Smooth muscle cell (in vitro differentiated cells): Measurements from ENCODE around the gene AIPL1. TPM values are rescaled to one million over a fixed set of nuclear protein-coding genes. Genes with fewer than 3 reads are reported as not detected.

Experiments used
- DNase-seq: peaks from one replicate; lab custom pipeline; 2025; ENCODE audit not compliant: unreplicated experiment; lab: John Stamatoyannopoulos, UW
- H2AFZ ChIP-seq: fragments of 200-600 bp; sonication (generic); 2 replicates; pipeline ENCODE4 v1.6.0; 2016; ENCODE audit warnings: antibody characterized with exemption, low read depth, mild to moderate bottlenecking
- H3F3A ChIP-seq: fragments of 200-600 bp; sonication (generic); 2 replicates; pipeline ENCODE4 v1.6.0; 2017; ENCODE audit warnings: antibody characterized with exemption, low read depth
- H3K27ac ChIP-seq: fragments of 200-600 bp; sonication (generic); 2 replicates; pipeline ENCODE4 v1.5.1; 2016; ENCODE audit warnings: low read depth, mild to moderate bottlenecking
- H3K27me3 ChIP-seq: fragments of 200-600 bp; sonication (generic); 2 replicates; pipeline ENCODE4 v1.6.1; 2016; ENCODE audit warnings: low read depth, mild to moderate bottlenecking
- H3K36me3 ChIP-seq: fragments of 200-600 bp; sonication (generic); 2 replicates; pipeline ENCODE4 v1.5.1; 2016; ENCODE audit warnings: low read depth
- H3K4me1 ChIP-seq: fragments of 200-600 bp; sonication (generic); 2 replicates; pipeline ENCODE4 v1.5.1; 2016; ENCODE audit warnings: low read depth
- H3K4me2 ChIP-seq: fragments of 200-600 bp; sonication (generic); 2 replicates; pipeline ENCODE4 v1.6.0; 2016; ENCODE audit warnings: mild to moderate bottlenecking
- H3K4me3 ChIP-seq: fragments of 200-600 bp; sonication (generic); 2 replicates; pipeline ENCODE4 v1.5.1; 2016; ENCODE audit warnings: mild to moderate bottlenecking
- H3K79me2 ChIP-seq: fragments of 200-600 bp; sonication (generic); 2 replicates; pipeline ENCODE4 v1.6.0; 2016; ENCODE audit warnings: low read depth, mild to moderate bottlenecking
- H3K9ac ChIP-seq: fragments of 200-600 bp; sonication (generic); 2 replicates; pipeline ENCODE4 v1.6.0; 2016; ENCODE audit warnings: low read depth
- H3K9me3 ChIP-seq: fragments of 200-600 bp; sonication (generic); replicated peaks from 2 replicates; pipeline ENCODE4 v1.5.1; 2016; ENCODE audit warnings: low read depth
- H4K20me1 ChIP-seq: fragments of 200-600 bp; sonication (generic); 2 replicates; pipeline ENCODE4 v1.6.0; 2016; ENCODE audit warnings: low read depth
- CTCF ChIP-seq: fragments of 200-600 bp; sonication (generic); IDR thresholded peaks from 2 replicates; pipeline ENCODE4 v1.5.1; 2017; ENCODE audit warnings: borderline replicate concordance, mild to moderate bottlenecking, antibody characterized with exemption; ENCODE audit not compliant: insufficient read depth, poor library complexity, severe bottlenecking
- WGBS: methylation state at CpG from one replicate; pipeline ENCODE4 v1.1.7; 2016; ENCODE audit warnings: low lambda C conversion rate; 5-methylcytosine and 5-hydroxymethylcytosine counted together
- polyA plus RNA-seq: library from polyadenylated mRNA; unstranded; fragments of >200 nt; fragmentation: Nextera tagmentation; extraction: Ambion mirVana; gene quantifications from 2 replicates; pipeline ENCODE4 v1.2.1, GENCODE V29; 2016
- total RNA-seq: library from RNA; depleted of rRNA; stranded (reverse); fragments of >200 nt; gene quantifications from 2 replicates; pipeline ENCODE4 v1.2.3, GENCODE V29; 2014

The AIPL1 gene
- total and polyA plus RNA-seq, 2 experiments from 2014 or later: not detected

GRCh38 chr17:6402258-6402657 lies 32.7 kb downstream of the AIPL1 start:
- H3K4me2 ChIP-seq: no peak overlapping the region
- no peaks in the 10 kb centered on the region for H3K36me3 ChIP-seq
- H3K27me3 ChIP-seq: no peaks in the 10 kb centered on the region
- H3K9me3 ChIP-seq: no peaks in the 10 kb centered on the region
- TF ChIP-seq CTCF: no peak
- 69% methylated on average over 6 of the region's 6 CpGs for WGBS
- DNase-seq: no peak
- no peak overlapping the region for H3K4me3 ChIP-seq
- no peaks in the 10 kb centered on the region for H3F3A ChIP-seq
- no peaks in the 10 kb centered on the region for H3K79me2 ChIP-seq
- H3K4me1 ChIP-seq: no peaks in the 10 kb centered on the region
- H4K20me1 ChIP-seq: no peaks in the 10 kb centered on the region
- no peak overlapping the region for H3K9ac ChIP-seq
- H2AFZ ChIP-seq: no peak overlapping the region
- H3K27ac ChIP-seq: no peak overlapping the region

GRCh38 chr17:6398955-6399354 lies 36.0 kb downstream of the AIPL1 start:
- H2AFZ ChIP-seq: no peak overlapping the region
- peaks cover 7% of the 10 kb centered on the region for H3K27me3 ChIP-seq
- 52% methylated on average over 2 of the region's 2 CpGs for WGBS
- no peaks in the 10 kb centered on the region for H3K36me3 ChIP-seq
- TF ChIP-seq CTCF: no peak
- no peak for DNase-seq
- H3F3A ChIP-seq: no peaks in the 10 kb centered on the region
- H3K9me3 ChIP-seq: no peaks in the 10 kb centered on the region
- no peak overlapping the region for H3K4me2 ChIP-seq
- H4K20me1 ChIP-seq: no peaks in the 10 kb centered on the region
- no peak overlapping the region for H3K27ac ChIP-seq
- no peaks in the 10 kb centered on the region for H3K4me1 ChIP-seq
- H3K79me2 ChIP-seq: no peaks in the 10 kb centered on the region
- H3K9ac ChIP-seq: no peak overlapping the region
- H3K4me3 ChIP-seq: no peak overlapping the region

- Histone ChIP-seq H3K79me2 (no peaks in the 10 kb centered on the region), H3K4me2 (no peak overlapping the region), H2AFZ (no peak overlapping the region), H3K27me3 (peaks cover 15% of the 10 kb centered on the region), H3K4me1 (no peaks in the 10 kb centered on the region), H3F3A (no peaks in the 10 kb centered on the region), H3K9ac (no peak overlapping the region), H3K36me3 (no peaks in the 10 kb centered on the region), H3K4me3 (no peak overlapping the region), H4K20me1 (no peaks in the 10 kb centered on the region), H3K27ac (no peak overlapping the region), H3K9me3 (no peaks in the 10 kb centered on the region)
- TF ChIP-seq CTCF: no peak
- no peak for DNase-seq
- WGBS: 53% methylated on average over 8 of the region's 8 CpGs
Observed at GRCh38 chr17:6394055-6394606, 40.8 kb downstream of the AIPL1 start.

- no peaks in the 10 kb centered on the region for H3K36me3 ChIP-seq
- 83% methylated on average over 15 of the region's 15 CpGs for WGBS
- H3K4me1 ChIP-seq: no peaks in the 10 kb centered on the region
- H3K79me2 ChIP-seq: no peaks in the 10 kb centered on the region
- TF ChIP-seq CTCF: no peak
- H3K27me3 ChIP-seq: peaks cover 15% of the 10 kb centered on the region
- no peak overlapping the region for H2AFZ ChIP-seq
- no peak overlapping the region for H3K4me2 ChIP-seq
- H3K27ac ChIP-seq: no peak overlapping the region
- no peak overlapping the region for H3K9ac ChIP-seq
- no peaks in the 10 kb centered on the region for H4K20me1 ChIP-seq
- no peak for DNase-seq
- no peak overlapping the region for H3K4me3 ChIP-seq
- H3F3A ChIP-seq: no peaks in the 10 kb centered on the region
- no peaks in the 10 kb centered on the region for H3K9me3 ChIP-seq
Observed at GRCh38 chr17:6393351-6393952, 41.5 kb downstream of the AIPL1 start.
